Astrocyte (in vitro differentiated cells and primary cell): Measurements from ENCODE around the gene NANOS1. TPM values are rescaled to one million over a fixed set of nuclear protein-coding genes. Genes with fewer than 3 reads are reported as not detected.

Experiments used
- DNase-seq: peaks from one replicate; pipeline ENCODE4 v3.0.0-alpha.2; 2010; ENCODE audit warnings: low read depth
- FAIRE-seq: peaks from 2 replicates; lab custom pipeline; 2011; peaks lifted over from hg19 to GRCh38; lab: Jason Lieb, UNC
- H2AFZ ChIP-seq: 2 replicates; pipeline ENCODE4 v1.6.0; 2012; ENCODE audit warnings: low read depth, low read length, inconsistent platforms
- H3K27ac ChIP-seq: 2 replicates; pipeline ENCODE4 v1.5.1; 2011; ENCODE audit warnings: low read depth, low read length, inconsistent platforms
- H3K27me3 ChIP-seq: 2 replicates; pipeline ENCODE4 v1.6.0; 2011; ENCODE audit warnings: low read length, inconsistent platforms; ENCODE audit not compliant: insufficient read depth
- H3K36me3 ChIP-seq: 2 replicates; pipeline ENCODE4 v1.5.1; 2011; ENCODE audit warnings: low read length, inconsistent platforms; ENCODE audit not compliant: insufficient read depth
- H3K4me1 ChIP-seq: 2 replicates; pipeline ENCODE4 v1.5.1; 2011; ENCODE audit warnings: low read length, inconsistent platforms; ENCODE audit not compliant: insufficient read depth
- H3K4me2 ChIP-seq: 2 replicates; pipeline ENCODE4 v1.6.0; 2012; ENCODE audit warnings: low read length, inconsistent platforms
- H3K4me3 ChIP-seq: 2 replicates; pipeline ENCODE4 v1.5.1; 2011; ENCODE audit warnings: low read depth, mild to moderate bottlenecking, low read length, inconsistent platforms; ENCODE audit not compliant: insufficient read depth
- H3K79me2 ChIP-seq: 2 replicates; pipeline ENCODE4 v1.6.0; 2012; ENCODE audit warnings: mild to moderate bottlenecking, low read length, inconsistent platforms; ENCODE audit not compliant: insufficient read depth
- H3K9ac ChIP-seq: 2 replicates; pipeline ENCODE4 v1.6.0; 2012; ENCODE audit warnings: mild to moderate bottlenecking, low read length, inconsistent platforms
- H3K9me3 ChIP-seq: 2 replicates; pipeline ENCODE4 v1.5.1; 2012; ENCODE audit warnings: low read depth, mild to moderate bottlenecking, low read length, inconsistent platforms; ENCODE audit not compliant: insufficient read depth
- H4K20me1 ChIP-seq: 2 replicates; pipeline ENCODE4 v1.6.0; 2012; ENCODE audit warnings: low read length, inconsistent platforms; ENCODE audit not compliant: insufficient read depth
- H3K27ac Mint-ChIP-seq: one replicate; pipeline ENCODE4 v1.8.0; 2021; ENCODE audit warnings: mild to moderate bottlenecking, mixed read lengths; ENCODE audit not compliant: unreplicated experiment
- H3K27me3 Mint-ChIP-seq: one replicate; pipeline ENCODE4 v1.8.0; 2021; ENCODE audit warnings: low read depth, mixed read lengths; ENCODE audit not compliant: unreplicated experiment
- H3K36me3 Mint-ChIP-seq: one replicate; pipeline ENCODE4 v1.8.0; 2021; ENCODE audit warnings: low read depth, mixed read lengths; ENCODE audit not compliant: unreplicated experiment
- H3K4me1 Mint-ChIP-seq: one replicate; pipeline ENCODE4 v1.8.0; 2021; ENCODE audit warnings: low read depth, mixed read lengths; ENCODE audit not compliant: unreplicated experiment
- H3K4me3 Mint-ChIP-seq: one replicate; pipeline ENCODE4 v1.8.0; 2021; ENCODE audit warnings: mild to moderate bottlenecking, moderate library complexity, mixed read lengths; ENCODE audit not compliant: unreplicated experiment
- H3K9me3 Mint-ChIP-seq: one replicate; pipeline ENCODE4 v1.8.0; 2021; ENCODE audit warnings: mild to moderate bottlenecking, mixed read lengths; ENCODE audit not compliant: unreplicated experiment
- CTCF ChIP-seq: IDR thresholded peaks from 2 replicates; pipeline ENCODE4 v1.5.1; 2011; ENCODE audit warnings: low read depth, mild to moderate bottlenecking, inconsistent platforms, low read length, moderate library complexity; ENCODE audit not compliant: insufficient read depth
- EZH2 ChIP-seq: IDR thresholded peaks from 2 replicates; pipeline ENCODE4 v1.6.1; 2012; ENCODE audit warnings: mild to moderate bottlenecking, low read length, inconsistent platforms; ENCODE audit not compliant: insufficient read depth
- total RNA-seq: library from RNA; stranded (reverse); gene quantifications from 2 replicates; pipeline ENCODE4 v1.2.1, GENCODE V29; 2021

Gene NANOS1
- total RNA-seq, 1 donor from 2014 or later: 4.7 TPM

- Histone ChIP-seq H3K4me2 (peak overlapping the region; percentile 77), H4K20me1 (peaks cover 8% of the 10 kb centered on the region), H3K27ac (no peak overlapping the region), H3K4me3 (peak overlapping the region; percentile 20), H3K9ac (peak overlapping the region; percentile 19), H3K36me3 (no peaks in the 10 kb centered on the region), H3K9me3 (no peaks in the 10 kb centered on the region), H2AFZ (no peak overlapping the region), H3K79me2 (no peaks in the 10 kb centered on the region), H3K27me3 (no peaks in the 10 kb centered on the region), H3K4me1 (peaks cover 44% of the 10 kb centered on the region)
- DNase-seq (peak; percentile 59), FAIRE-seq (peak; percentile 90)
- no peak for TF ChIP-seq CTCF
- no peak for TF ChIP-seq EZH2
- H3K27me3 Mint-ChIP-seq: no peaks in the 10 kb centered on the region
- H3K9me3 Mint-ChIP-seq: no peaks in the 10 kb centered on the region
- H3K27ac Mint-ChIP-seq: peak overlapping the region; percentile 38
- no peaks in the 10 kb centered on the region for H3K36me3 Mint-ChIP-seq
- peaks cover 36% of the 10 kb centered on the region for H3K4me1 Mint-ChIP-seq
- H3K4me3 Mint-ChIP-seq: peak overlapping the region; percentile 52
Measured at GRCh38 chr10:119022846-119023552, 6.5 kb upstream of the NANOS1 start.

DNA sequence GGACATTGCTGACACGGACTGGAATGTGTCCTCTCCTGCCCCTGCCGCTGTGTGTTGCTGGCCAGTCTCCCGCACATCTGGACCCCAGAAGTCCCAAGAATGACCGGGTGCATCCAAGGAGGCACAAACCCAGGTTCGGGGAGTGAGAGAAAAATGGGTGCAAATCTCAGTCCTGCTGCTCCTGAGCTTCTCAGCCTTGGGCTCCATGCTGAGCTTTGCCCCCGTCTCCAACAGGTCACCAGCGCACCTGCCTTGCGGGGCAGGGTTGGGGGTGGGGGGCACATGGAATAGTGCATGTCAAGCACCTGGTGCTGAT, 6.0 kb upstream of the NANOS1 start:
- Histone ChIP-seq H3K36me3 (no peaks in the 10 kb centered on the region), H3K27ac (no peak overlapping the region), H3K79me2 (no peaks in the 10 kb centered on the region), H3K9ac (no peak overlapping the region), H3K27me3 (no peaks in the 10 kb centered on the region), H3K4me3 (no peak overlapping the region), H4K20me1 (peaks cover 8% of the 10 kb centered on the region), H2AFZ (no peak overlapping the region), H3K9me3 (no peaks in the 10 kb centered on the region), H3K4me2 (peak overlapping the region; percentile 77), H3K4me1 (peaks cover 44% of the 10 kb centered on the region)
- H3K4me1 Mint-ChIP-seq: peaks cover 36% of the 10 kb centered on the region
- H3K9me3 Mint-ChIP-seq: no peaks in the 10 kb centered on the region
- no peaks in the 10 kb centered on the region for H3K27me3 Mint-ChIP-seq
- H3K27ac Mint-ChIP-seq: no peak overlapping the region
- H3K36me3 Mint-ChIP-seq: no peaks in the 10 kb centered on the region
- FAIRE-seq (no peak), DNase-seq (no peak)
- H3K4me3 Mint-ChIP-seq: no peak overlapping the region
- no peak for TF ChIP-seq EZH2
- no peak for TF ChIP-seq CTCF

- Histone ChIP-seq H2AFZ (no peak overlapping the region), H3K4me1 (peaks cover 44% of the 10 kb centered on the region), H3K79me2 (no peaks in the 10 kb centered on the region), H3K9me3 (no peaks in the 10 kb centered on the region), H4K20me1 (peaks cover 8% of the 10 kb centered on the region), H3K9ac (no peak overlapping the region), H3K36me3 (no peaks in the 10 kb centered on the region), H3K27ac (no peak overlapping the region), H3K4me2 (peak overlapping the region; percentile 28), H3K27me3 (no peaks in the 10 kb centered on the region), H3K4me3 (no peak overlapping the region)
- H3K4me1 Mint-ChIP-seq: peaks cover 36% of the 10 kb centered on the region
- no peaks in the 10 kb centered on the region for H3K27me3 Mint-ChIP-seq
- no peaks in the 10 kb centered on the region for H3K9me3 Mint-ChIP-seq
- DNase-seq (no peak), FAIRE-seq (no peak)
- H3K4me3 Mint-ChIP-seq: no peak overlapping the region
- H3K27ac Mint-ChIP-seq: no peak overlapping the region
- TF ChIP-seq CTCF (no peak), EZH2 (no peak)
- H3K36me3 Mint-ChIP-seq: no peaks in the 10 kb centered on the region
Measured at GRCh38 chr10:119024882-119025281, 4.6 kb upstream of the NANOS1 start.
